Adipocyte (in vitro differentiated cells): ENCODE data around the gene TRUB2.
A peak's percentile ranks its signal among the peaks of the same experiment; 100 is the strongest.
"Not testable (repeated sequence)": the region's sequence is repeated elsewhere in the genome, so short reads cannot be mapped to it uniquely, and the experiment has no call there.

ENCODE experiments used
- DNase-seq: peaks from one replicate; pipeline ENCODE4 v3.0.0-alpha.2; 2015; ENCODE audit warnings: low read depth
- H3K27me3 ChIP-seq: replicated peaks from 2 replicates; pipeline ENCODE4 v1.7.0; 2013; ENCODE audit warnings: mild to moderate bottlenecking, low read length, moderate library complexity; ENCODE audit not compliant: control insufficient read depth, insufficient read depth
- H3K36me3 ChIP-seq: 2 replicates; pipeline ENCODE4 v1.7.0; 2013; ENCODE audit warnings: low read length, mild to moderate bottlenecking, moderate library complexity; ENCODE audit not compliant: control insufficient read depth, insufficient read depth, severe bottlenecking
- H3K4me1 ChIP-seq: 2 replicates; pipeline ENCODE4 v1.7.0; 2013; ENCODE audit warnings: mild to moderate bottlenecking, low read length, moderate library complexity; ENCODE audit not compliant: control insufficient read depth, insufficient read depth
- H3K4me3 ChIP-seq: 2 replicates; pipeline ENCODE4 v1.7.0; 2013; ENCODE audit warnings: mild to moderate bottlenecking, low read length, moderate library complexity
- H3K9ac ChIP-seq: 2 replicates; pipeline ENCODE4 v1.7.0; 2013; ENCODE audit warnings: mild to moderate bottlenecking, low read length, moderate library complexity
- H3K9me3 ChIP-seq: 2 replicates; pipeline ENCODE4 v1.7.0; 2013; ENCODE audit warnings: mild to moderate bottlenecking, low read length, moderate library complexity; ENCODE audit not compliant: control insufficient read depth

TRUB2 gene

GRCh38 chr9:128339761-128340690 lies 17.8 kb upstream of the TRUB2 start, which contains the start of gene SLC27A4:
TSS of gene SLC27A4 (plus strand) at chr9:128340527. CDS start at chr9:128343133, 2,606 bp downstream.
- Histone ChIP-seq H3K27me3 (no peaks in the 10 kb centered on the region), H3K4me3 (peak within 1 kb of the TSS; percentile 90), H3K4me1 (peaks cover 7% of the 10 kb centered on the region), H3K36me3 (peaks cover 23% of the 10 kb centered on the region), H3K9ac (peak within 1 kb of the TSS; percentile 92), H3K9me3 (no peaks in the 10 kb centered on the region)
- DNase-seq: peak; percentile 90

DNA sequence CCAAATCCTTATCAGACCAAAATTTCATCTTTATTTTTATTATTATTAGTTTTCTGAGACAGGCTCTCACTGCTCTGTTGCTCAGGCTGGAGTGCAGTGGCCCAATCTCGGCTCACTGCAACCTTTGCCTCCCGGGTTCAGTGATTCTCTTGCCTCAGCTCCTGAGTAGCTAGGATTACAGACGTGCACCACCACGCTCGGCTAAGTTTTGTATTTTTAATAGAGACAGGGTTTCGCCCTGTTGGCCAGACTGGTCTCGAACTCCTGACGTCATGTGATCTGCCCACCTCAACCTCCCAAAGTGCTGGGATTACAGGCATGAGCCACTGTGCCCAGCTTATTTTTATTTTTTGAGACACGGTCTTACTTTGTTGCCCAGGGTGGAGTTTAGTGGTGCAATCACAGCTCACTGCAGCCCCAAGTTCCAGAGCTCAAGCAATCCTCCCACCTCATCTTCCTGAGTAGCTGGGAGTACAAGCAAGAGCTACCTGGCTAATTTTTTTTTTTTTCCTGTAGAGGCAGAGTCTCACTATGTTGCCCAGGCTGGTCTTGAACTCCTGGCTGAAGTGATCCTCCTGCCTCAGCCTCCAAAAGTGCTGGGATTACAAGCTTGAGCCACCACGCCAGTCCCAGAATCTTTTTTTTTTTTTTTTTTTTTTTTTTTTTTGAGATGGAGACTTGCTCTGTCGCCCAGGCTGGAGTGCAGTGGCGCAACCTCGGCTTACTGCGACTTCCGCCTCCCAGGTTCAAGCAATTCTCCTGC lies 16.8 kb upstream of the TRUB2 start:
- not testable (repeated sequence) for H3K9ac ChIP-seq, H3K9me3 ChIP-seq, DNase-seq, H3K4me3 ChIP-seq, H3K4me1 ChIP-seq, H3K27me3 ChIP-seq
- H3K36me3 ChIP-seq: peaks cover 13% of the 10 kb centered on the region

- H3K4me1 ChIP-seq: peaks cover 7% of the 10 kb centered on the region
- H3K4me3 ChIP-seq: no peak overlapping the region
- H3K27me3 ChIP-seq: no peaks in the 10 kb centered on the region
- H3K9me3 ChIP-seq: no peaks in the 10 kb centered on the region
- H3K36me3 ChIP-seq: peaks cover 11% of the 10 kb centered on the region
- no peak overlapping the region for H3K9ac ChIP-seq
- DNase-seq: no peak
These were observed 15.7 kb upstream of the TRUB2 start for GRCh38 chr9:128337936-128338335.

GRCh38 chr9:128335914-128336313 lies 13.7 kb upstream of the TRUB2 start:
- H3K36me3 ChIP-seq: peaks cover 18% of the 10 kb centered on the region
- H3K27me3 ChIP-seq: no peaks in the 10 kb centered on the region
- DNase-seq: no peak
- no peak overlapping the region for H3K4me3 ChIP-seq
- H3K9ac ChIP-seq: no peak overlapping the region
- H3K9me3 ChIP-seq: no peaks in the 10 kb centered on the region
- H3K4me1 ChIP-seq: peaks cover 1% of the 10 kb centered on the region

DNA sequence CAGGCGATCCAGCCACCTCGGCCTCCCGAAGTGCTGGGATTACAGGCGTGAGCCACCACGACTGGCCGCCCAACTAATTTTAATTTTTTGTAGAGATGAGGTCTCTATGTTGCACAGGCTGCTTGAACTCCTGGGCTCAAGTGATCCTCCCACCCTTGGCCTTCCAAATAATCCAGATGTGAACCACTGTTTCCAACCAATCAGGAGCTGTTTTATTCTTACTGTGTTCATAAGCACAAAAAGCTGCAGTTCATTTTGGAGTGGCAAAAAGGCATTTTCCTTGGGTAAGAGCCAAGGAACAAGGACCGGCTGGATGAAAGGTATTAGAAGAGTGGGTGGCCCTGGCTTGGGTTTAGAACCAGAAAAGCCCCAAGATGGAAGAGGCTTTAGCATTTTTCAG lies 12.9 kb upstream of the TRUB2 start:
- Histone ChIP-seq H3K4me1 (no peaks in the 10 kb centered on the region), H3K9me3 (no peaks in the 10 kb centered on the region), H3K27me3 (no peaks in the 10 kb centered on the region), H3K9ac (no peak overlapping the region), H3K36me3 (peaks cover 18% of the 10 kb centered on the region), H3K4me3 (no peak overlapping the region)
- DNase-seq: no peak

GRCh38 chr9:128333451-128333869 lies 11.2 kb upstream of the TRUB2 start:
- no peaks in the 10 kb centered on the region for H3K27me3 ChIP-seq
- H3K4me3 ChIP-seq: no peak overlapping the region
- no peaks in the 10 kb centered on the region for H3K9me3 ChIP-seq
- DNase-seq: no peak
- peaks cover 4% of the 10 kb centered on the region for H3K4me1 ChIP-seq
- peaks cover 18% of the 10 kb centered on the region for H3K36me3 ChIP-seq
- H3K9ac ChIP-seq: no peak overlapping the region

DNA sequence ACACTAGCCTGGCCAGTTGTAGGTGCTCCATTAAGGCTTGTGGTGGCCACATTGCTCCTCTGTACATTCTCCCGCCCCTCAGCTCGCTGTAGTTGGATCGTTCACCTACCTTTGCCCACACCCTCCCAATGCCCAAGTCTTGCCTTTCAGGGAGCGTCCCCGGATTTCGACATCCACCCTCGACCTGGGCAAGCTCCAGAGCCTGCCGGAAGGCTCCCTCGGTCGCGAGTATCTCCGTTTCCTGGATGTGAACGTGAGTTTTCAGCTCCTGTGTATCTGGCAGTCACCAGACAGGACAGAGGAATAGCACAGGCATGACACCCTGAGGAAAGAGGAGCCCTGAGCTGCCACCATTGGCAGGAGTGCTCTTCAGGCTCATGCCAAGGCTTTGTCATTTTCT lies 3.4 kb upstream of the TRUB2 start:
- Histone ChIP-seq H3K9ac (no peak overlapping the region), H3K4me3 (no peak overlapping the region), H3K36me3 (peaks cover 26% of the 10 kb centered on the region), H3K27me3 (no peaks in the 10 kb centered on the region), H3K4me1 (peaks cover 20% of the 10 kb centered on the region), H3K9me3 (no peaks in the 10 kb centered on the region)
- no peak for DNase-seq

DNA sequence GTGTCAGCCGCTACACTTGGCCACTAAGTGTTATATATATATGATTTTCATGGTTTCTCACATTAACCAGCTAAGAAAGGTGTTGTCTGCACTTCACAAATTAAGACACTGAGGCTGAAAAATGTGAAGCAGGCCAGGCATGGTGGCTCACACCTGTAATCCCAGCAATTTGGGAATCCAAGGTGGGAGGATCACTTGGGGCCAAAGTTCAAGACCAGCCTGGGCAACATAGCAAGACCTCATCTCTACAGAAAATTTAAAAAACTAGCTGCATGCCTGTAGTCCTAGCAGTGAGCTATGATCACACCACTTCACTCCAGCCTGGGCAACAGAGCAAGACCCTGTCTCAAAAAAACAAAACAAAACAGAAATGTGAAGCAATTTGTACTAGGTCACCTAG lies 2.2 kb upstream of the TRUB2 start:
- peaks cover 26% of the 10 kb centered on the region for H3K36me3 ChIP-seq
- H3K9me3 ChIP-seq: no peaks in the 10 kb centered on the region
- H3K9ac ChIP-seq: peak overlapping the region; percentile 29
- H3K4me1 ChIP-seq: peaks cover 20% of the 10 kb centered on the region
- no peak overlapping the region for H3K4me3 ChIP-seq
- no peak for DNase-seq
- no peaks in the 10 kb centered on the region for H3K27me3 ChIP-seq

GRCh38 chr9:128323791-128324190 lies 1.5 kb upstream of the TRUB2 start:
- Histone ChIP-seq H3K36me3 (peaks cover 26% of the 10 kb centered on the region), H3K27me3 (no peaks in the 10 kb centered on the region), H3K9ac (peak overlapping the region; percentile 99), H3K9me3 (no peaks in the 10 kb centered on the region), H3K4me1 (peaks cover 16% of the 10 kb centered on the region), H3K4me3 (peak overlapping the region; percentile 88)
- DNase-seq: no peak

DNA sequence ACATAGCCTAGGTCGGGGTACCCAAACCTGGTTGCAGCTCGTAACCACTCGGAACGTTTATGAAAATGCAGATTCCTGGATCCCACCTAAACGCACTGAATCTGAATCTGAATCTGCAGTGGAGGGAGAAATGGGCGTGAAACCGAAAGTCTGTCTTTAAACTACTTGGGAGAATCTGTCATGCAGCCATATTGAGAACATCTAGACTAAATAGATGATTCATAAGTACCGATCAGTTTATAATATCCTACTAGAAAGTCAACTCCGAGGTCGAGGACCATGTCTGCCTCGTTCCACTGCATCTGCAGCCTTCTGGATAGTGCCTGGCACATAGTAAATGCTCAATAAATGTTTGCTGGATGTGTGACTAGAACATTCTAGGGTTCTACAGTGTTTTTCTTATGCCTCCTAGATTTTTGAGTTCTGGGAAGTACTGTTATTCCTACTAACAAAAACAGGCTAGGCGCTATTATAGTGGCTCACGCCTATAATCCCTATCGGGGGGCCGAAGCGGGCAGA lies 1.0 kb upstream of the TRUB2 start:
- peaks cover 29% of the 10 kb centered on the region for H3K36me3 ChIP-seq

DNA sequence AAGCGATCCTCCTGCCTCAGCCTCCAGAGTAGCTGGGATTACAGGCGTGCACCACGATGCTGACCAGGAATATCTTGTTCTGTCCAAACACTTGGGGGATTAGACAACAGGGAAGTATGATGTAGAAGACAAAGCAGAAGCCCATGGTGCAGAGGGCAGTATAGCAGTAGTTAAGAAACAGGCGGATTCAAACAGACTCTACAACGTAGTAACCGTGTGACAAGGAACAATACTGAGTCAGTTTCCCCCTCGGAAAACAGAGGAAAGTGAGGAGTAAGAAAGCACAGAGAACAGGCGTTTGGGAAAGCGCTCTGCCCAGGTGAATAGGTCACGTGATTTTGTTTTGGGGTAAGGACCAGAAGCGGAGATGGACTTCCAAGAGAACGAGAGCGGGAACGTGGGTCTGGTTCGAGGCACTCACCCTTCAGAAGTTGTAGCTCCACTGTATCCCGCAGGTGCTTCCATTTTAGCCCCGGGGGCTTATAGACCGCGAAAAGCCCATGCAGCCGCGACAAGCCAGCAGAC lies 306 bp downstream of the TRUB2 start:
- peaks cover 16% of the 10 kb centered on the region for H3K4me1 ChIP-seq
- H3K9me3 ChIP-seq: no peaks in the 10 kb centered on the region
- no peaks in the 10 kb centered on the region for H3K27me3 ChIP-seq
- no peak for DNase-seq
- peak overlapping the region; percentile 88 for H3K4me3 ChIP-seq
- peak overlapping the region; percentile 99 for H3K9ac ChIP-seq
- H3K36me3 ChIP-seq: peaks cover 29% of the 10 kb centered on the region

More for the DNA sequence above, 1.0 kb upstream of the TRUB2 start:
- H3K9ac ChIP-seq: peak overlapping the region; percentile 99
- peak; percentile 55 for DNase-seq
- H3K4me3 ChIP-seq: peak overlapping the region; percentile 88
- no peaks in the 10 kb centered on the region for H3K9me3 ChIP-seq
- H3K4me1 ChIP-seq: peaks cover 16% of the 10 kb centered on the region
- H3K27me3 ChIP-seq: no peaks in the 10 kb centered on the region
